Hippocampal formation (tissue), 2 donors: ENCODE results near the gene PAPSS2.
"Not testable (repeated sequence)": the region's sequence is repeated elsewhere in the genome, so short reads cannot be mapped to it uniquely, and the experiment has no call there.

Experiments
- DNase-seq, 2 donors: peaks; one replicate each; lab custom pipeline; 2025; lab: John Stamatoyannopoulos, UW

The PAPSS2 gene

GRCh38 chr10:87705339-87705738 lies 45.7 kb downstream of the PAPSS2 start:
- no peak for DNase-seq

- no peak for DNase-seq
Measured at GRCh38 chr10:87706731-87707130, 47.1 kb downstream of the PAPSS2 start.

GRCh38 chr10:87707254-87707653 lies 47.6 kb downstream of the PAPSS2 start:
- DNase-seq = no peak

GRCh38 chr10:87712913-87713616 lies 53.4 kb downstream of the PAPSS2 start:
- no peak for DNase-seq

- DNase-seq = no peak
Measured at GRCh38 chr10:87713707-87714106, 54.0 kb downstream of the PAPSS2 start.

- DNase-seq = no peak
Measured at GRCh38 chr10:87715552-87716347, 56.1 kb downstream of the PAPSS2 start.

- DNase-seq = no peak
Measured at GRCh38 chr10:87716348-87716670, 56.6 kb downstream of the PAPSS2 start.

GRCh38 chr10:87720665-87721064 lies 61.0 kb downstream of the PAPSS2 start:
- DNase-seq = no peak

- no peak for DNase-seq
Measured at GRCh38 chr10:87721781-87722180, 62.1 kb downstream of the PAPSS2 start.

- DNase-seq = no peak
Measured at GRCh38 chr10:87722716-87723115, 63.0 kb downstream of the PAPSS2 start.

GRCh38 chr10:87723500-87723899 lies 63.8 kb downstream of the PAPSS2 start:
- no peak for DNase-seq

- DNase-seq = no peak
Measured at GRCh38 chr10:87724789-87725188, 65.1 kb downstream of the PAPSS2 start.

- no peak for DNase-seq
Measured at GRCh38 chr10:87729940-87730339, 70.3 kb downstream of the PAPSS2 start.

GRCh38 chr10:87733081-87733480 lies 73.4 kb downstream of the PAPSS2 start:
- DNase-seq = no peak

GRCh38 chr10:87734987-87735827 lies 75.5 kb downstream of the PAPSS2 start:
- peak in 1 of 2 donors; percentile 23 for DNase-seq

GRCh38 chr10:87738253-87738652 lies 78.6 kb downstream of the PAPSS2 start:
- DNase-seq = not testable (repeated sequence)

GRCh38 chr10:87739703-87740102 lies 80.0 kb downstream of the PAPSS2 start:
- DNase-seq = no peak

GRCh38 chr10:87740254-87740655 lies 80.6 kb downstream of the PAPSS2 start:
- no peak for DNase-seq

- DNase-seq = not testable (repeated sequence)
Measured at GRCh38 chr10:87742992-87743610, 83.4 kb downstream of the PAPSS2 start.

GRCh38 chr10:87744606-87745005 lies 84.9 kb downstream of the PAPSS2 start:
- no peak for DNase-seq

GRCh38 chr10:87746911-87747310 lies 87.2 kb downstream of the PAPSS2 start:
- no peak for DNase-seq

GRCh38 chr10:87748244-87748643 lies 88.6 kb downstream of the PAPSS2 start:
- not testable (repeated sequence) for DNase-seq
